MCF 10A (cell line): Measurements from ENCODE around the gene SRD5A1. TPM values are rescaled to one million over a fixed set of nuclear protein-coding genes. Genes with fewer than 3 reads are reported as not detected.

Experiments
- BruUV-seq: library from RNA; stranded (reverse); fragments of 400-500 nt; replicated peaks from 2 replicates; lab custom pipeline; 2021; lab: Mats Ljungman, UMichigan
- CTCF ChIA-PET: fragments of 300-600 bp; sonication (Branson Sonifier 250); formaldehyde crosslinking; extraction: SDS; loops from one replicate; lab custom pipeline; 2021; ENCODE audit warnings: antibody characterized with exemption, inconsistent platforms; lab: Yijun Ruan, JAX
- POLR2A ChIA-PET: fragments of 300-600, 350-650 bp; sonication (Branson Sonifier 250); formaldehyde crosslinking; extraction: SDS; loops from one replicate; lab custom pipeline; 2020; ENCODE audit warnings: antibody characterized with exemption, inconsistent platforms; lab: Yijun Ruan, JAX
- DNase-seq: peaks from one replicate; pipeline ENCODE4 v3.0.0-alpha.2; 2018; ENCODE audit not compliant: unreplicated experiment
- H3K27ac Mint-ChIP-seq: one replicate; pipeline ENCODE4 v1.8.0; 2022; ENCODE audit warnings: mild to moderate bottlenecking, low read depth, mixed read lengths; ENCODE audit not compliant: unreplicated experiment
- H3K27me3 Mint-ChIP-seq: one replicate; pipeline ENCODE4 v1.8.0; 2022; ENCODE audit warnings: mixed read lengths; ENCODE audit not compliant: insufficient read depth, unreplicated experiment
- H3K36me3 Mint-ChIP-seq: one replicate; pipeline ENCODE4 v1.8.0; 2022; ENCODE audit warnings: mild to moderate bottlenecking, moderate library complexity, mixed read lengths; ENCODE audit not compliant: insufficient read depth, unreplicated experiment
- H3K4me1 Mint-ChIP-seq: one replicate; pipeline ENCODE4 v1.8.0; 2022; ENCODE audit warnings: mixed read lengths; ENCODE audit not compliant: insufficient read depth, unreplicated experiment
- H3K4me3 Mint-ChIP-seq: one replicate; pipeline ENCODE4 v1.8.0; 2022; ENCODE audit warnings: mild to moderate bottlenecking, moderate library complexity, mixed read lengths; ENCODE audit not compliant: unreplicated experiment
- H3K9me3 Mint-ChIP-seq: one replicate; pipeline ENCODE4 v1.8.0; 2022; ENCODE audit warnings: mixed read lengths; ENCODE audit not compliant: unreplicated experiment
- CTCF ChIP-seq: fragments of 200-600 bp; IDR thresholded peaks from one replicate; pipeline ENCODE4 v1.8.0; 2022; ENCODE audit warnings: antibody characterized with exemption, mild to moderate bottlenecking; ENCODE audit not compliant: unreplicated experiment
- intact Hi-C: fragments of 100-400 bp; cut with micrococcal nuclease; formaldehyde crosslinking; loops from 2 replicates; pipeline ENCODE4 v1.14.1; 2022
- total RNA-seq: library from RNA; stranded (reverse); gene quantifications from 2 replicates; pipeline ENCODE4 v1.2.3, GENCODE V29; 2022

The SRD5A1 gene
- total RNA-seq, 1 experiment from 2014 or later: 12.4 TPM

GRCh38 chr5:6701491-6701890 is 68.3 kb downstream of the SRD5A1 start:
- POLR2A ChIA-PET: no interaction called here
- no TSS peak for BruUV-seq
- CTCF ChIA-PET: interaction anchor here (1.0 kb wide), 1 partner anchor 44 kb away, joined by 5 read pairs; no protein-coding TSS in a partner anchor
- no peaks in the 10 kb centered on the region for H3K36me3 Mint-ChIP-seq
- no peak overlapping the region for H3K27ac Mint-ChIP-seq
- H3K9me3 Mint-ChIP-seq: no peaks in the 10 kb centered on the region
- H3K27me3 Mint-ChIP-seq: peaks cover 32% of the 10 kb centered on the region
- peaks cover 24% of the 10 kb centered on the region for H3K4me1 Mint-ChIP-seq
- no peak for DNase-seq
- H3K4me3 Mint-ChIP-seq: no peak overlapping the region
- intact Hi-C loops: no loop called here
- TF ChIP-seq CTCF: no peak

- ChIA-PET CTCF (interaction anchor here (0.8 to 1.0 kb wide), 2 partner anchors 14 to 114 kb away, joined by 3 to 4 read pairs; no protein-coding TSS in a partner anchor), POLR2A (interaction anchor here (2.0 kb wide), 1 partner anchor 67 kb away, joined by 12 read pairs; no protein-coding TSS in a partner anchor)
- intact Hi-C loops: no loop called here
- no TSS peak for BruUV-seq
- Mint-ChIP-seq H3K27me3 (peaks cover 21% of the 10 kb centered on the region), H3K36me3 (no peaks in the 10 kb centered on the region), H3K4me3 (no peak overlapping the region), H3K4me1 (peaks cover 24% of the 10 kb centered on the region), H3K27ac (no peak overlapping the region), H3K9me3 (no peaks in the 10 kb centered on the region)
- no peak for TF ChIP-seq CTCF
- no peak for DNase-seq
Observed at GRCh38 chr5:6702633-6703032, 69.4 kb downstream of the SRD5A1 start.

- POLR2A ChIA-PET: interaction anchor here (1.6 to 3.6 kb wide), 4 partner anchors 9 to 70 kb away, joined by 5 to 16 read pairs (median 8); partner anchors contain the start of genes NSUN2 and SRD5A1
- CTCF ChIA-PET: interaction anchor here (1.0 kb wide), 1 partner anchor 113 kb away, joined by 3 read pairs; no protein-coding TSS in a partner anchor
- Mint-ChIP-seq H3K36me3 (no peaks in the 10 kb centered on the region), H3K4me1 (peaks cover 24% of the 10 kb centered on the region), H3K4me3 (peak overlapping the region; percentile 29), H3K27me3 (peaks cover 19% of the 10 kb centered on the region), H3K9me3 (no peaks in the 10 kb centered on the region), H3K27ac (peak overlapping the region; percentile 96)
- peak; percentile 30 for DNase-seq
- TF ChIP-seq CTCF: no peak
- BruUV-seq: no TSS peak
- intact Hi-C loops: no loop called here
Observed at GRCh38 chr5:6703806-6704205, 70.6 kb downstream of the SRD5A1 start.

GRCh38 chr5:6704361-6704851 is 71.2 kb downstream of the SRD5A1 start:
- ChIA-PET POLR2A (interaction anchor here (0.6 to 3.6 kb wide), 8 partner anchors 9 to 83 kb away, joined by 3 to 16 read pairs (median 4); partner anchors contain the start of genes NSUN2, SRD5A1 and TENT4A), CTCF (interaction anchor here (1.6 kb wide), 1 partner anchor 28 kb away, joined by 3 read pairs; no protein-coding TSS in a partner anchor)
- H3K9me3 Mint-ChIP-seq: no peaks in the 10 kb centered on the region
- no peak for TF ChIP-seq CTCF
- H3K27ac Mint-ChIP-seq: peak overlapping the region; percentile 96
- H3K4me3 Mint-ChIP-seq: peak overlapping the region; percentile 53
- H3K36me3 Mint-ChIP-seq: no peaks in the 10 kb centered on the region
- BruUV-seq: no TSS peak
- intact Hi-C loops: no loop called here
- H3K4me1 Mint-ChIP-seq: peaks cover 24% of the 10 kb centered on the region
- peak; percentile 86 for DNase-seq
- H3K27me3 Mint-ChIP-seq: peaks cover 13% of the 10 kb centered on the region
